Measurements from ENCODE around the gene OR8D4. TPM values are rescaled to one million over a fixed set of nuclear protein-coding genes. Genes with fewer than 3 reads are reported as not detected.

Gene OR8D4
- total RNA-seq, 1 experiment from 2014 or later = not detected

DNA sequence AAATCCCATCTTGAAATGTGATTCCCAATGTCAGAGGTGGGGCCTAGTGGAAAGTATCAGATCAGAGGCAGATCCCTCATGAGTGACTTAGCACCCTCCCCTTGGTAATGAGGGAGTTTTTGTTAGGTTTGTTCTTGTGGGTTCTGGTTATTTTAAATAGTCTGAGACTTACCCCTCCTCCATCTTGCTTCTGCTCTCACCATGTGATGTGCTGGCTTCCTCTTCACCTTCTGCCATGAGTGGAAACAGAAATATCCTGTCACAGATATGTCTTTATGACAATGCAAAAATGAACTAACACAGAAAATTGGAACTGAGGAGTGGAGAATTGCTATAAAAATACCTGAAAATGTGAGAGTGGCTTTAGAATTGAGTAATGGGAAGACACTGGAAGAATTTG, 49.6 kb upstream of the OR8D4 start:
- no peak overlapping the region for H3K4ac ChIP-seq (ENCODE audit: low read depth, low read length)
- Mint-ChIP-seq H3K4me3 (no peak overlapping the region), H3K4me1 (peaks cover 11 to 15% of the 10 kb centered on the region in 2 experiments), H3K27ac (no peak overlapping the region; a peak in 1 of 7 replicates), H3K27me3 (ENCODE audit: low read depth) (peaks cover 3% of the 10 kb centered on the region), H3K36me3 (ENCODE audit: insufficient read depth in 1 of 3, low read depth in 3 of 3) (peaks cover 20 to 37% (median 23%) of the 10 kb centered on the region in 3 experiments), H3K9me3 (peaks cover 24 to 30% of the 10 kb centered on the region in 2 experiments)
- no peak overlapping the region for H3K18ac ChIP-seq (ENCODE audit: insufficient read length, low read depth, low read length)
- no peak overlapping the region for H4K91ac ChIP-seq (ENCODE audit: insufficient read length, low read depth, low read length)
- H3K79me1 ChIP-seq (ENCODE audit: insufficient read depth, low read depth, low read length, poor library complexity, severe bottlenecking) = no peaks in the 10 kb centered on the region
- no peak overlapping the region for H3K4me2 ChIP-seq (ENCODE audit: insufficient read depth, insufficient read length, low read length)
- H3K4me1 ChIP-seq (ENCODE audit: insufficient read depth, low read length) = no peaks in the 10 kb centered on the region; the same call in 1 of the 2 replicates
- no peak overlapping the region for H3T11ph ChIP-seq (ENCODE audit: low read length)
- H3K9me3 ChIP-seq (ENCODE audit: control insufficient read depth, low read depth, low read length) = no peaks in the 10 kb centered on the region
- H2BK5ac ChIP-seq (ENCODE audit: insufficient read length, low read length) = no peak overlapping the region
- no peak overlapping the region for H2BK15ac ChIP-seq (ENCODE audit: low read depth, low read length)
- no peaks in the 10 kb centered on the region for H3K23me2 ChIP-seq (ENCODE audit: insufficient read length, low read depth, low read length, poor library complexity, severe bottlenecking)
- no peak overlapping the region for H3K23ac ChIP-seq (ENCODE audit: insufficient read length, low read depth, low read length)
- no peak overlapping the region for H4K5ac ChIP-seq (ENCODE audit: insufficient read length, low read depth, low read length)
- H3K14ac ChIP-seq (ENCODE audit: insufficient read depth, low read length) = no peak overlapping the region
- no peaks in the 10 kb centered on the region for H3K79me2 ChIP-seq (ENCODE audit: insufficient read depth, low read length)
- H2AFZ ChIP-seq (ENCODE audit: low read length) = no peak overlapping the region
- H3K27ac ChIP-seq (ENCODE audit: insufficient read length, low read depth, low read length) = no peak overlapping the region
- H2BK12ac ChIP-seq (ENCODE audit: insufficient read length, low read depth, low read length) = no peak overlapping the region
- H4K20me1 ChIP-seq (ENCODE audit: control insufficient read depth, insufficient read depth, insufficient read length) = no peaks in the 10 kb centered on the region
- TF ChIP-seq, protein P1, sequence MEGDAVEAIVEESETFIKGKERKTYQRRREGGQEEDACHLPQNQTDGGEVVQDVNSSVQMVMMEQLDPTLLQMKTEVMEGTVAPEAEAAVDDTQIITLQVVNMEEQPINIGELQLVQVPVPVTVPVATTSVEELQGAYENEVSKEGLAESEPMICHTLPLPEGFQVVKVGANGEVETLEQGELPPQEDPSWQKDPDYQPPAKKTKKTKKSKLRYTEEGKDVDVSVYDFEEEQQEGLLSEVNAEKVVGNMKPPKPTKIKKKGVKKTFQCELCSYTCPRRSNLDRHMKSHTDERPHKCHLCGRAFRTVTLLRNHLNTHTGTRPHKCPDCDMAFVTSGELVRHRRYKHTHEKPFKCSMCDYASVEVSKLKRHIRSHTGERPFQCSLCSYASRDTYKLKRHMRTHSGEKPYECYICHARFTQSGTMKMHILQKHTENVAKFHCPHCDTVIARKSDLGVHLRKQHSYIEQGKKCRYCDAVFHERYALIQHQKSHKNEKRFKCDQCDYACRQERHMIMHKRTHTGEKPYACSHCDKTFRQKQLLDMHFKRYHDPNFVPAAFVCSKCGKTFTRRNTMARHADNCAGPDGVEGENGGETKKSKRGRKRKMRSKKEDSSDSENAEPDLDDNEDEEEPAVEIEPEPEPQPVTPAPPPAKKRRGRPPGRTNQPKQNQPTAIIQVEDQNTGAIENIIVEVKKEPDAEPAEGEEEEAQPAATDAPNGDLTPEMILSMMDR (conservative IDR thresholded peaks at IDR 0.05) = no peak
- no peak overlapping the region for H2AK5ac ChIP-seq (ENCODE audit: insufficient read length, low read length)
- no peaks in the 10 kb centered on the region for H3K27me3 ChIP-seq (ENCODE audit: insufficient read depth, low read length)
- no peak overlapping the region for H2BK120ac ChIP-seq (ENCODE audit: low read depth, low read length, poor library complexity, severe bottlenecking)
- DNase-seq = no peak
- H2BK20ac ChIP-seq (ENCODE audit: low read depth, low read length, poor library complexity, severe bottlenecking) = no peak overlapping the region
- H3K56ac ChIP-seq (ENCODE audit: insufficient read length, low read depth, low read length) = no peak overlapping the region
- H3K9ac ChIP-seq (ENCODE audit: extremely low read depth, insufficient read length, low read length) = no peak overlapping the region
- no peak overlapping the region for H4K8ac ChIP-seq (replicated peaks; ENCODE audit: insufficient read length, low read depth, low read length)

Measured in H9 (cell line).